Transverse colon (tissue), 4 donors: ENCODE measurements around the gene MINDY3.

ENCODE experiments used
- POLR2A ChIP-seq: fragments of 450-650 bp; IDR thresholded peaks from one replicate; pipeline ENCODE4 v1.6.1; 2016; ENCODE audit warnings: antibody characterized with exemption, mild to moderate bottlenecking, moderate library complexity
- POLR2AphosphoS5 ChIP-seq, 3 donors: sonication (generic); formaldehyde crosslinking; IDR thresholded peaks; one replicate each; pipeline ENCODE4 v1.6.1; 2016; ENCODE audit warnings: antibody characterized with exemption in 3 of 3
- TF ChIP-seq, protein P1 (sequence below), 5 experiments: fragments of 200-600 bp in 3 of 5; fragments of 450-650 bp in 2 of 5; sonication (generic) in 3 of 5; IDR thresholded peaks; 1 replicate in 2 of 5; 2 replicates in 3 of 5; pipeline ENCODE4 v1.5.1; 2016 to 2017; ENCODE audit warnings: antibody characterized with exemption in 5 of 5, inconsistent platforms in 3 of 5, mild to moderate bottlenecking in 2 of 5, moderate library complexity in 1 of 5

DNA sequence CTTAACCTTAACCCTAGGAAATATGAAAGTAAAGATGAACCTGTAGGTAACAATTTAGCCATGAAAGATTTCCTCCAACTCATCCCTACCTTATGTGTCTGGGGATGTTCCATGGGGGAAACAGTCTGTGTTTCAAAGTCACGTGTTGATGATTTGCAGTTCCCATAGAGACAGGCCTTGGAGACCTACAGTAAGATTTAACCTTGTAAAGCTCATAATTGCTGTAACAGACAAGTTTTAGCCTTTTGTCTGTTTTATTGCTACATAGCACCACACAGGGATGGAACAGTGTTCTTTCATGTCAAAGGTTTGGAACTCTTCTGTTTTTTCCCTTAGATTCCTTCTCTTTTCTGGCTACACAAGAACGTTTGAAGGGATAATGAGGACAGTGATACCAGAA is 105.4 kb downstream of the MINDY3 start:
- TF ChIP-seq POLR2AphosphoS5 (IDR thresholded peaks at IDR 0.05), result no peak
- TF ChIP-seq, protein P1, sequence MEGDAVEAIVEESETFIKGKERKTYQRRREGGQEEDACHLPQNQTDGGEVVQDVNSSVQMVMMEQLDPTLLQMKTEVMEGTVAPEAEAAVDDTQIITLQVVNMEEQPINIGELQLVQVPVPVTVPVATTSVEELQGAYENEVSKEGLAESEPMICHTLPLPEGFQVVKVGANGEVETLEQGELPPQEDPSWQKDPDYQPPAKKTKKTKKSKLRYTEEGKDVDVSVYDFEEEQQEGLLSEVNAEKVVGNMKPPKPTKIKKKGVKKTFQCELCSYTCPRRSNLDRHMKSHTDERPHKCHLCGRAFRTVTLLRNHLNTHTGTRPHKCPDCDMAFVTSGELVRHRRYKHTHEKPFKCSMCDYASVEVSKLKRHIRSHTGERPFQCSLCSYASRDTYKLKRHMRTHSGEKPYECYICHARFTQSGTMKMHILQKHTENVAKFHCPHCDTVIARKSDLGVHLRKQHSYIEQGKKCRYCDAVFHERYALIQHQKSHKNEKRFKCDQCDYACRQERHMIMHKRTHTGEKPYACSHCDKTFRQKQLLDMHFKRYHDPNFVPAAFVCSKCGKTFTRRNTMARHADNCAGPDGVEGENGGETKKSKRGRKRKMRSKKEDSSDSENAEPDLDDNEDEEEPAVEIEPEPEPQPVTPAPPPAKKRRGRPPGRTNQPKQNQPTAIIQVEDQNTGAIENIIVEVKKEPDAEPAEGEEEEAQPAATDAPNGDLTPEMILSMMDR (IDR thresholded peaks at IDR 0.05), result no peak
- TF ChIP-seq POLR2A, result no peak
